IMR-90 (cell line): ENCODE results near the gene KLC1. TPM values are rescaled to one million over a fixed set of nuclear protein-coding genes. Genes with fewer than 3 reads are reported as not detected.

Experiments
- ATAC-seq: fragments of 200-7000 bp; cut with Tn5 transposase; 2 replicates; pipeline ENCODE4 v1.9.1; 2020; ENCODE audit warnings: low read depth, mild to moderate bottlenecking, moderate library complexity
- BruUV-seq: library from RNA; stranded (reverse); fragments of 400-500 nt; replicated peaks from 2 replicates; lab custom pipeline; 2021; lab: Mats Ljungman, UMichigan
- CTCF ChIA-PET: fragments of 300-600 bp; formaldehyde crosslinking; extraction: SDS; loops from one replicate; lab custom pipeline; 2021; ENCODE audit warnings: antibody characterized with exemption; lab: Yijun Ruan, JAX
- POLR2A ChIA-PET: fragments of 300-600 bp; sonication (Branson Sonifier 250); formaldehyde crosslinking; loops from one replicate; lab custom pipeline; 2022; ENCODE audit warnings: antibody characterized with exemption; ENCODE audit not compliant: unreplicated experiment; lab: Charles Lee
- DNase-seq: peaks from one replicate; pipeline ENCODE4 v3.0.0; 2013
- H2AFZ ChIP-seq: replicated peaks from 2 replicates; pipeline ENCODE3; 2013; ENCODE audit warnings: low read length, mild to moderate bottlenecking; ENCODE audit not compliant: poor library complexity
- H2AK5ac ChIP-seq: 2 replicates; pipeline ENCODE4 v1.6.1; 2013; ENCODE audit warnings: low read depth, low read length, inconsistent platforms
- H2AK9ac ChIP-seq: replicated peaks from 2 replicates; pipeline ENCODE3; 2013; ENCODE audit warnings: mild to moderate bottlenecking, low read depth, low read length, moderate library complexity; ENCODE audit not compliant: poor library complexity
- H2BK120ac ChIP-seq: 2 replicates; pipeline ENCODE4 v1.6.1; 2013; ENCODE audit warnings: low read depth, low read length, inconsistent platforms
- H2BK15ac ChIP-seq: 3 replicates; pipeline ENCODE4 v1.6.1; 2013; ENCODE audit warnings: low read depth, low read length, inconsistent platforms
- H2BK20ac ChIP-seq: 2 replicates; pipeline ENCODE4 v1.6.1; 2013; ENCODE audit warnings: low read depth, mild to moderate bottlenecking, inconsistent platforms, low read length, moderate library complexity
- H2BK5ac ChIP-seq: 2 replicates; pipeline ENCODE4 v1.6.1; 2013; ENCODE audit warnings: mild to moderate bottlenecking, low read depth, low read length, inconsistent platforms; ENCODE audit not compliant: poor library complexity, severe bottlenecking
- H3K14ac ChIP-seq: replicated peaks from 2 replicates; pipeline ENCODE4 v1.6.1; 2013; ENCODE audit warnings: low read depth, low read length, inconsistent platforms
- H3K18ac ChIP-seq: 2 replicates; pipeline ENCODE4 v1.6.1; 2013; ENCODE audit warnings: low read depth, low read length, control low read depth
- H3K23ac ChIP-seq: 2 replicates; pipeline ENCODE4 v1.6.1; 2013; ENCODE audit warnings: low read depth, low read length, inconsistent platforms
- H3K27ac ChIP-seq: 2 replicates; pipeline ENCODE4 v1.5.1; 2013; ENCODE audit warnings: mild to moderate bottlenecking, control low read depth, low read length; ENCODE audit not compliant: insufficient read depth
- H3K27me3 ChIP-seq: 2 replicates; pipeline ENCODE4 v1.6.1; 2013; ENCODE audit warnings: low read length; ENCODE audit not compliant: control insufficient read depth, insufficient read depth
- H3K36me3 ChIP-seq: 2 replicates; pipeline ENCODE4 v1.6.1; 2013; ENCODE audit warnings: low read length, mixed read lengths; ENCODE audit not compliant: control insufficient read depth, insufficient read depth
- H3K4ac ChIP-seq: 2 replicates; pipeline ENCODE4 v1.6.1; 2013; ENCODE audit warnings: low read depth, low read length, inconsistent platforms
- H3K4me1 ChIP-seq: 2 replicates; pipeline ENCODE4 v1.6.1; 2013; ENCODE audit warnings: low read length, mixed read lengths; ENCODE audit not compliant: control insufficient read depth, insufficient read depth
- H3K4me2 ChIP-seq: 2 replicates; pipeline ENCODE4 v1.6.1; 2013; ENCODE audit warnings: low read depth, mild to moderate bottlenecking, control low read depth, low read length, moderate library complexity
- H3K4me3 ChIP-seq: 2 replicates; pipeline ENCODE4 v1.5.1; 2013; ENCODE audit warnings: low read depth, mild to moderate bottlenecking, control low read depth, low read length, moderate library complexity; ENCODE audit not compliant: insufficient read depth
- H3K56ac ChIP-seq: 2 replicates; pipeline ENCODE4 v1.6.1; 2013; ENCODE audit warnings: low read length, inconsistent platforms; ENCODE audit not compliant: insufficient read depth; ENCODE audit errors: extremely low read depth
- H3K79me1 ChIP-seq, 2 experiments: 2 replicates each; pipeline ENCODE4 v1.6.1; 2013; ENCODE audit warnings: low read length in 2 of 2, inconsistent platforms in 1 of 2, low read depth in 1 of 2
- H3K9ac ChIP-seq: 2 replicates; pipeline ENCODE4 v1.6.1; 2013; ENCODE audit warnings: low read depth, low read length, control low read depth
- H3K9me1 ChIP-seq: 2 replicates; pipeline ENCODE4 v1.6.1; 2013; ENCODE audit warnings: low read length, inconsistent platforms; ENCODE audit not compliant: insufficient read depth
- H3K9me3 ChIP-seq: 2 replicates; pipeline ENCODE4 v1.6.1; 2013; ENCODE audit warnings: low read length; ENCODE audit not compliant: control insufficient read depth, insufficient read depth
- H4K20me1 ChIP-seq: 2 replicates; pipeline ENCODE4 v1.6.1; 2013; ENCODE audit warnings: low read length, inconsistent platforms; ENCODE audit not compliant: insufficient read depth
- H4K5ac ChIP-seq: 2 replicates; pipeline ENCODE4 v1.6.1; 2013; ENCODE audit warnings: mild to moderate bottlenecking, low read depth, low read length, control low read depth
- H4K8ac ChIP-seq, 2 experiments: 2 replicates each; pipeline ENCODE4 v1.6.1; 2013; ENCODE audit warnings: low read depth in 2 of 2, low read length in 2 of 2, control low read depth in 1 of 2, inconsistent platforms in 1 of 2
- H4K91ac ChIP-seq: 2 replicates; pipeline ENCODE4 v1.6.1; 2013; ENCODE audit warnings: low read depth, low read length, inconsistent platforms; ENCODE audit not compliant: insufficient read depth
- BHLHE40 ChIP-seq: fragments of 150-350 bp; IDR thresholded peaks from 2 replicates; pipeline ENCODE4 v1.6.1; 2016; ENCODE audit warnings: mild to moderate bottlenecking, low read depth, low read length
- CEBPB ChIP-seq: IDR thresholded peaks from 2 replicates; pipeline ENCODE4 v1.6.1; 2012; ENCODE audit warnings: low read depth, low read length, improper control_type of control experiment
- CHD1 ChIP-seq: IDR thresholded peaks from 2 replicates; pipeline ENCODE4 v1.6.1; 2012; ENCODE audit warnings: low read depth, low read length, improper control_type of control experiment
- CTCF ChIP-seq: conservative IDR thresholded peaks from 2 replicates; pipeline ENCODE4 v1.5.1; 2012; ENCODE audit warnings: mild to moderate bottlenecking, low read depth, low read length, improper control_type of control experiment
- ELK1 ChIP-seq: fragments of 150-350 bp; IDR thresholded peaks from 2 replicates; pipeline ENCODE4 v1.6.1; 2016; ENCODE audit warnings: low read depth, mild to moderate bottlenecking, low read length, moderate library complexity, borderline replicate concordance
- MAFK ChIP-seq: IDR thresholded peaks from 2 replicates; pipeline ENCODE4 v1.6.1; 2012; ENCODE audit warnings: low read depth, low read length, improper control_type of control experiment
- MAZ ChIP-seq: IDR thresholded peaks from 2 replicates; pipeline ENCODE4 v1.6.1; 2012; ENCODE audit warnings: low read depth, mild to moderate bottlenecking, low read length, improper control_type of control experiment, moderate library complexity, borderline replicate concordance
- MXI1 ChIP-seq: IDR thresholded peaks from 2 replicates; pipeline ENCODE4 v1.6.1; 2012; ENCODE audit warnings: low read depth, mild to moderate bottlenecking, low read length, moderate library complexity, borderline replicate concordance
- NFE2L2 ChIP-seq: fragments of 150-350 bp; IDR thresholded peaks from 2 replicates; pipeline ENCODE4 v1.6.1; 2016; ENCODE audit warnings: low read depth, mild to moderate bottlenecking, low read length
- POLR2A ChIP-seq: IDR thresholded peaks from 2 replicates; pipeline ENCODE4 v1.6.1; 2012; ENCODE audit warnings: mild to moderate bottlenecking, low read depth, low read length
- RAD21 ChIP-seq: IDR thresholded peaks from 2 replicates; pipeline ENCODE4 v1.6.1; 2012; ENCODE audit warnings: low read length, improper control_type of control experiment
- RCOR1 ChIP-seq: IDR thresholded peaks from 2 replicates; pipeline ENCODE4 v1.6.1; 2012; ENCODE audit warnings: mild to moderate bottlenecking, low read length, improper control_type of control experiment; ENCODE audit not compliant: insufficient replicate concordance
- RFX5 ChIP-seq: IDR thresholded peaks from 2 replicates; pipeline ENCODE4 v1.8.0; 2012; ENCODE audit warnings: low read depth, mild to moderate bottlenecking, low read length, moderate library complexity
- SMC3 ChIP-seq: fragments of 150-350 bp; IDR thresholded peaks from 2 replicates; pipeline ENCODE4 v1.6.1; 2016; ENCODE audit warnings: low read depth, mild to moderate bottlenecking, antibody characterized with exemption, low read length, moderate library complexity
- USF2 ChIP-seq: fragments of 150-350 bp; IDR thresholded peaks from 2 replicates; pipeline ENCODE4 v1.6.1; 2017; ENCODE audit warnings: mild to moderate bottlenecking, antibody characterized with exemption, low read length, low read depth
- WGBS, 2 experiments: methylation state at CpG; one replicate each; pipeline versions ENCODE4 v1.1.5 to v1.1.7; 2013; ENCODE audit warnings: missing lambda C conversion rate in 2 of 2; ENCODE audit not compliant: insufficient read length in 1 of 2; ENCODE audit errors: extremely low coverage in 2 of 2; 5-methylcytosine and 5-hydroxymethylcytosine counted together
- dilution Hi-C: fragments of 300-500 bp; cut with HindIII; formaldehyde crosslinking; loops from one replicate; pipeline ENCODE4 v1.14.3; 2018; ENCODE audit warnings: low sequenced_read_pairs; ENCODE audit not compliant: unreplicated experiment
- in situ Hi-C: fragments of 300-500 bp; cut with MboI; formaldehyde crosslinking; loops from 3 replicates; pipeline ENCODE4 v1.14.3; 2019; ENCODE audit warnings: low sequenced_read_pairs, inconsistent platforms, mixed read lengths
- intact Hi-C: fragments of 100-400 bp; cut with micrococcal nuclease; formaldehyde crosslinking; loops from 2 replicates; pipeline ENCODE4 v1.10.0; 2022
- polyA plus RNA-seq, 3 experiments: library from polyadenylated mRNA; depleted of rRNA; stranded (reverse); fragments of >200 nt; gene quantifications; 2 replicates each; pipeline ENCODE4 v1.2.3, GENCODE V29; 2012; ENCODE audit warnings: low replicate concordance in 1 of 3
- total RNA-seq: library from RNA; depleted of rRNA; stranded (reverse); fragments of >200 nt; gene quantifications from 2 replicates; pipeline ENCODE4 v1.2.3, GENCODE V29; 2012

Gene KLC1
- total and polyA plus RNA-seq, 2 of the 4 experiments (the other 2 are of a cell fraction), result 101 to 157 TPM

- Histone ChIP-seq H3K4me3 (no peak overlapping the region), H2BK15ac (peak overlapping the region; percentile 67; the same call in 1 of the 3 replicates), H3K79me1 (peaks cover 0 to 22% of the 10 kb centered on the region in 2 experiments; a peak in 2 of 4 replicates), H3K4me2 (no peak overlapping the region), H3K23ac (peak overlapping the region; percentile 44; the same call in 1 of the 2 replicates), H3K56ac (no peak overlapping the region), H3K9ac (no peak overlapping the region), H3K36me3 (no peaks in the 10 kb centered on the region), H2BK5ac (peak overlapping the region; percentile 15), H2BK120ac (peak overlapping the region; percentile 8), H3K14ac (peak overlapping the region; percentile 41; the same call in 1 of the 2 replicates), H3K9me3 (no peaks in the 10 kb centered on the region), H3K27ac (no peak overlapping the region), H3K27me3 (no peaks in the 10 kb centered on the region), H3K18ac (no peak overlapping the region), H3K4ac (peak overlapping the region; percentile 60), H3K4me1 (peaks cover 13% of the 10 kb centered on the region), H2AFZ (peak overlapping the region; percentile 82), H4K20me1 (no peaks in the 10 kb centered on the region), H2BK20ac (peak overlapping the region; percentile 66), H4K91ac (no peak overlapping the region; the same call in 1 of the 2 replicates), H2AK5ac (peak overlapping the region; percentile 48), H2AK9ac (peak overlapping the region; percentile 52), H4K5ac (no peak overlapping the region; the same call in 1 of the 2 replicates), H4K8ac (peak overlapping the region in 1 of 2 experiments; percentile 69; a peak in 2 of 4 replicates), H3K9me1 (peaks cover 13% of the 10 kb centered on the region)
- DNase-seq (no peak), ATAC-seq (no peak)
- WGBS, 2 experiments, result 52% methylated on average over 11 of the region's 16 CpGs; no CpG with 5 or more reads in 1 of the 2 experiments
- dilution Hi-C loops, result no loop called here
- no TSS peak for BruUV-seq
- ChIA-PET CTCF (no interaction called here), POLR2A (no interaction called here)
- intact Hi-C loops, result no loop called here
- in situ Hi-C loops, result no loop called here
- TF ChIP-seq RAD21 (no peak), MAZ (no peak), BHLHE40 (no peak), MXI1 (no peak), SMC3 (no peak), CHD1 (no peak), USF2 (no peak), CTCF (no peak), POLR2A (no peak), RFX5 (no peak), MAFK (no peak), ELK1 (no peak), RCOR1 (no peak), CEBPB (no peak), NFE2L2 (no peak)
Measured at GRCh38 chr14:103623883-103624482, 5.0 kb upstream of the KLC1 start.
